GM19240 (cell line): ENCODE results near the gene RALGPS2.
"Not testable (repeated sequence)": the region's sequence is repeated elsewhere in the genome, so short reads cannot be mapped to it uniquely, and the experiment has no call there.

Source experiments
- DNase-seq: peaks from one replicate; pipeline ENCODE4 v3.0.0; 2011; ENCODE audit warnings: low spot score; ENCODE audit not compliant: insufficient read length

Gene RALGPS2

DNA sequence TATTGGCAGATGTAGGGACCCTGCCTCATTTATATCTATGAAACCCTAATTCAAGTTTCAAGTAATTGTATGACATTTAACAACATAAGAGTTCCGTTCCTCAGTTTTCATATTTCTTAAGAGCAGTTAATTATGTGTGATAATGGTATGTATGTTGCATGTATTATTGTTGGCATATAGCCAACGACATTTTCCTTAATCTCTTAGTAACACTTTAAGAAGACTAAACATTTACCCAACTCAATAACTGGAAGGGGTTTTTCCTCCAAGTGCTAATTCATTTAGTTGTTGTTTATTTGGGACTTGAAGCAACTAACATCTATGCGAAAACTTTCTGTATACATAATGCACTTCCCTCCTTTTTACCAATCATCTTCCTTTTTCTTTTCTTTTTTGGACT lies 1.5 kb upstream of the RALGPS2 start:
- DNase-seq = no peak

- DNase-seq = no peak
Observed at GRCh38 chr1:178724376-178724727, 692 bp upstream of the RALGPS2 start.

DNA sequence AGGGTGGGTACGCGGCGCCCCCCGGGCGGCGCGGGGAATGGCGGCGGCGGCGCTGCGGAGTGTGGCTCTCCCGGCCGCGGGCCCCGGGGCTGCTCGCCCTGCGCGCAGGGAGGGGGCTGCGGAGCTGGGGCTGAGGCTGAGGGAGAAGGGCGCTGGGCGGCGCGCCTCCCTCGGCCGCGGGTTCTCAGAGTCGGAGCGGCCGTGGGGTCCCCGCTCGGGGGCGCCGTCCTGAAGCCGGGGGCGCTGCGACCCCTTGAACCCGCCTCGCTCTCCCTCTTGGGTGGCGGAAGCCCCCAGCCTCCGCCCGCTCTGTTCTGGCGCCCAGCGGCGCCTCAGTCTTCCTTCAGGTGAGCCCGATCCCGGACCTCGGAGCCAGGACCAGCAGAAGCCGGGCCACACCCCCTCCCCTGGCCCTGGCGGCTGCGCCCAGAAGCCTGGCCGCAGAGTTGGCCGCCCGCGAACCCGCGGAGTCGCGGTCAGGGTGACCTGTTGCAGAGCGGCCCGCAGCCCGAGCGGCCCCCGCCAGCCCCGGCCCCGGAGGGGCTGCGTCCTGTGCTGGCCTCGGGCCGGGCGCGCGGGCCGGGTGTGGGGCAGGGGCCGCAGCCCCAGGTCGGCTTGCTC lies 532 bp downstream of the RALGPS2 start:
- DNase-seq = no peak

DNA sequence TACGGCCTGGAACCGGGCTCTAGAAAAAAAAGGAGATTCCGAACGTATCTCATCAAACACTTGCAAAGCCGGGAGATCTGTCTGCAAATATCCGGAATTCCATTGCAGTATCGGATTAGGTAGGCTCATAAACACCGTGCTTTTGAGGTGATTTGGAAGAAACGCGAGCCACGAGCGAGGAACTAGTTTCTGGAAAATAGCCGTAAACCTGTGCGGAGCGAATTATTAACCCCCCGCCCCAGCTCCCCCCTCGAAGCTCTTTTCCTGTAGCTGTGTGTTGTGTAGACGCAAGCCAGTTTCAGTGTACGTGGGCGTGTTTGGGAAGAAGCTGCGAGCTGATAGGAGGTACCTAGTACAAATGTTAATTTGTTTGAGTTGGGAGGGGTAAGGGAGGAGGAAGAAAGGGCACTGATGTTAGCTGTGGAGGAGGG lies 1.1 kb downstream of the RALGPS2 start:
- DNase-seq = peak; percentile 20

DNA sequence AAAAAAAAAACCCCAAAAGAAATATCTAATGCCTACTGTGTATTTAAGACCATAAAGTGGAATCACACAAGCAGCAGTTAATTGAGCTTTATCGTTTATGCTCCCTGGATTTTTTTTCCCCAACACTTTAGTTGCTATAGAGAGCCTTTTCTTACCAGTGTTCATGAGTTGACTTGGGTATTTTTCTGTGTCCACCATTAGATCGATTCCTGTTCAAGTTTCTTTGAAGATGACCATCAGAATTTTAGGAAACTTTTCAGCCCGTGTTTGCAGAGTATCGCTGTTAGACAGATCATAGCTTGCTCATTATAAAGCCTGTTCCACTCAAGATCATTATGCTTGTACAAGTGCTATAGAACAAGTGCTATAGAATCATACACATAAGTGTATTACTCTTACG lies 1.5 kb downstream of the RALGPS2 start:
- DNase-seq = no peak

DNA sequence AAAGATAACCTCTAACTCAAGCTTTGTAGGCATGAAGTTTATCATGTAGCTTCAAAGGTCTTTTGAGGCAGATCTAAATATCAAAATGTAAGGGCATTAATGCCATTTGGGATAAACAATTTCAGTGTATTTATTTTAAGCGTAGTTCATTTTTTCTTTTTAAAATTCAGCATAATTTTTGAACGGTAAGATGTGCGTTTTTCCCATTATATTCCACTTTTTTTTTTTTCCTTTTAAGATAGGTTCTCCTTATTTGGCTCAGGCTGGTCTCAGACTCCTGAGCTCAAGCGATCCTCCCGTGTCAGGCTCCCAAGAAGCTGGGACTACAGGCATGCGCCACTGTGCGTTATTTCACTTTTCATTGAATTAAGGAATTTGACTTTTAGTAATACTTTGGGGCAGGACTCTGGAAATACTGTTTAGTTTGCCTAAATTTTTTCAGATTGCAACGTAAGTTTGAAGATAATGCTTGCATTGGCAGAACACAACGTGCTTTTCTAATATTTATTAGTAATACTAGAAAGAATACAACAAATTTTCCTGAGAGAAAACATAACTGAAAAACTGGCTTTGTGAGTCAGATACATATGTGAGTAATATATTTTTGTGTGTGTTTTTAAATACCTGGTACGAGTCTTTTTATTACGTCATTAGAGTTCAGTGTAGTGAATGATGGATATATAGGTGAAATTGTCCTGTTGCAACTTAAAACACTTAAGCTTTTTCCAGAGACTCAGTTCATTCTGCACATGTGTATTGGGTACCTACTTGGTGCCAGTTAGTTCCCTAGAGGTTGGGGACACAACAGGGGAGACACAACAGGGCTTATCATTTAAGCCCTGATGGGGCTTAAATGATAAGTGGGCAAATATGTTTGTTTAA lies 2.2 kb downstream of the RALGPS2 start:
- no peak for DNase-seq

- DNase-seq = no peak
Observed at GRCh38 chr1:178733972-178734371, 8.9 kb downstream of the RALGPS2 start.

GRCh38 chr1:178738780-178739179 lies 13.7 kb downstream of the RALGPS2 start:
- no peak for DNase-seq

DNA sequence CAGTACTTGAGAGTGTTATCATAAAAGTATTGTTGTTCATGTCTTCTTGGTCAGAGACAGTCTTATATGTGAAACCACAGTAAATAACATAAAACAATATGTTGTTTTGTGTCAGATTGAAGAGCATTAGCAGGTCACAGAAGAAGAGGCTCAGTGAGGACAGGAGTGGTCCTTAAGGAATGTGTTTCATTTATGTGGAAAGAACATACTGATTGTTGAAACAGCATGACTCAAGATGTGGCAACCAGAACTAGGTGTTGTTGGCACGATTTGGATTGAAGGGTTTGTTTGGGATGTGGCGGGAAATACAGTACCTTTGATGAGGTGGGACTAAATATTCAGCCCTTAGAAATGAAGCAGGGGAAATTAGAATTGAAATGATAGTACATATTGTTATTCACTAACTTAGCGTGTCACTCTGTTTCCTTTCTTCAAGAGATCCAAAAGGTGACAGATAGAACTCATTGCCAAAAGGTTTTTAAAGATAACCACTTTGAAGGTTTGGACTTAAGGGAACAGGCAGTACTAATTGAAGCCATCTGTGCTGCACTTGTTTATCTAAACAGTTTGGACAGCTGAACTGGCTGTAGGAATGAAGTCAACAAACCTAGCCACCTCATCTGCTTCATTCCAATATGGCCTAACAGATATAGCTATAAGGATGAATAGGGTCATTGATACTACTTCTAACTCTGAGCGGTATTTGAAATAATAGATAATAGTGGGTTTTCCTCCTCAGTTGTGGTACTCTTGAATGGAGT lies 14.4 kb downstream of the RALGPS2 start:
- no peak for DNase-seq

- DNase-seq = no peak
Observed at GRCh38 chr1:178740491-178740890, 15.4 kb downstream of the RALGPS2 start.

GRCh38 chr1:178740924-178741323 lies 15.9 kb downstream of the RALGPS2 start:
- DNase-seq = no peak

GRCh38 chr1:178743801-178744200 lies 18.8 kb downstream of the RALGPS2 start:
- DNase-seq = no peak

DNA sequence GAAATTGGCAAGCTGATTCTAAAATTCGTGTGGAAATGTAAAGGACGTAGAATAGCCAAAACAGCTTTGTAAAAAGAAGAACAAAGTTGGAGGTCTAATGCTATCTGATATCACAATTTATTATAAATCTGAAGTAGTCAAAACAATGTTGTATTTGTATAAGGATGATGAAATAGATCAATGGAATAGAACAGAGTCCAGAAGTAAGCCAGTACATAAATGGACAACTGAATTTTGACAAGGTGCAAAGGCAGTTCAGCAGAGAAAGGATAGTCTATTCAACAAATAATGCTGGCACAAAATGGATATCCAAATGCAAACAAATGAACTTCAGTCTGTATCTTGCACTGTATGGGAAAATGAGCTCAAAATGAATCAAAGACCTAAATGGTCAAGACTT lies 20.2 kb downstream of the RALGPS2 start:
- DNase-seq = no peak

DNA sequence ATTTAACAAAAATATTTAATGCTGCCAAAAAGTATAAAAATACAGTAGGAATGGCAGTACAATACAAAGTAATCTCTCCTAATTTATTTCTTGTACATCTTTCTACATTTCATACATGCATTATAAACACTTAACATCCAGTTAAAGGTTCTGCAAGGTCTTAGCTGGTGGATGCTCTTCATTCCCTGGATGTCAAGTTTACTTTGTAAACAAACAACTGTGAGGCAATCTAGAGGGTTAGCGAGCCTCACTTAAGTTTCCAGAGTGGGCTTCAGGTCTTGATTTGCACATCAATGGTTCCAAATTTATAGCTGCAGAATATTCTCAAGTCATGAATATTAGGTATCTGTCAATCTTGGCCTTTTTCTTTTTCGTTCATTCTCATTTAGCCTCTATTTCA lies 21.3 kb downstream of the RALGPS2 start:
- no peak for DNase-seq

- not testable (repeated sequence) for DNase-seq
Observed at GRCh38 chr1:178747361-178747760, 22.3 kb downstream of the RALGPS2 start.

GRCh38 chr1:178749581-178750166 lies 24.6 kb downstream of the RALGPS2 start:
- no peak for DNase-seq

- no peak for DNase-seq
Observed at GRCh38 chr1:178751046-178751445, 26.0 kb downstream of the RALGPS2 start.

- no peak for DNase-seq
Observed at GRCh38 chr1:178752891-178753290, 27.8 kb downstream of the RALGPS2 start.

DNA sequence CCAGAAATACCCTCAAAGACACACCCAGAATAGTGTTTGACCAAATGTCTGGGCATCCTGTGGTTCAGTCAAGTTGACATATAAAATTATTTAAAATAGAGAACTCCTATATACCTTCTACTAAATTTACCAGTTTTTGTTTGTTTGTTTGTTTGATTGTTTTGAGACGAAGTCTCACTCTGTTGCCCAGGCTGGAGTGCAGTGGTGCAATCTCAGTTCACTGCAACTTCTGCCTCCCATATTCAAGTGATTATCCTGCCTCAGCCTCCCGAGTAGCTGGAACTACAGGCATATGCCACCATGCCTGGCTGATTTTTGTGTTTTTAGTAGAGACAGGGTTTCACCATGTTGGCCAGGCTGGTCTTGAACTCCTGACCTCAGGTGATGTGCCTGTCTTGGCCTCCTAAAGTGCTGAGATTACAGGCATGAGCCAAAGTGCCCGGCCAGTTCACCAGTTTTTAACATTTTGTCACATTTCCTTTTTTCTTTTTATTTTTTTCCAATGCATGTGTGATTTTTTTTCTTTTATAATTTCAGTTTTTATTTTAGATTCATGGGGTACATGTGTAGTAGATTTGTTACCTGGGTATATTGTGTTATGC lies 29.7 kb downstream of the RALGPS2 start:
- DNase-seq = not testable (repeated sequence)

- DNase-seq = no peak
Observed at GRCh38 chr1:178768423-178768822, 43.4 kb downstream of the RALGPS2 start.

DNA sequence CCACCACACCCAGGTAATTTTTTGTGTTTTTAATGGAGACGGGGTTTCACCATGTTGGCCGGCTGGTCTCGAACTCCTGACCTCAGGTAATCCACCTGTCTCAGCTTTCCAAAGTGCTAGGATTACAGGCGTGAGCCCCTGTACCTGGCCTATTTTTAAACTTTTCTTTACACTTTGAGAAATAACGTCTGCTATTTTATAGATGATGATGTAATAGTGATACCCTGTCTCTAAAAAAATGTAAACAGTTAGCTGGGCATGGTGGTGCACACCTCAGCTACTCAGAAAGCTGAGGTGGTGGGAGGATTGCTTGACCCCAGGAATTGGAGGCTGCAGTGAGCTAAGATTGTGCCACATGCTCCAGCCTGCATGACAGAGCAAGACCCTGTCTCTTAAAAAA lies 47.9 kb downstream of the RALGPS2 start:
- no peak for DNase-seq
